Ishikawa (cell line): Measurements from ENCODE around the gene UBE2H.
A peak's percentile ranks its signal among the peaks of the same experiment; 100 is the strongest.

ENCODE experiments used
- CEBPB ChIP-seq: IDR thresholded peaks from 2 replicates; pipeline ENCODE4 v1.6.1; 2012
- CREB1 ChIP-seq: IDR thresholded peaks from 2 replicates; pipeline ENCODE4 v1.6.1; 2012; ENCODE audit warnings: low read depth
- EGR1 ChIP-seq: IDR thresholded peaks from 2 replicates; pipeline ENCODE4 v1.6.1; 2012
- EP300 ChIP-seq: IDR thresholded peaks from 2 replicates; pipeline ENCODE4 v1.6.1; 2012; ENCODE audit warnings: borderline replicate concordance
- FOXM1 ChIP-seq: IDR thresholded peaks from 2 replicates; pipeline ENCODE4 v1.6.1; 2012; ENCODE audit warnings: low read depth, borderline replicate concordance
- NFIC ChIP-seq: IDR thresholded peaks from 2 replicates; pipeline ENCODE4 v1.6.1; 2012
- RAD21 ChIP-seq: IDR thresholded peaks from 2 replicates; pipeline ENCODE4 v1.6.1; 2012; ENCODE audit warnings: low read depth
- TAF1 ChIP-seq: IDR thresholded peaks from 2 replicates; pipeline ENCODE4 v1.6.1; 2012; ENCODE audit warnings: low read depth, mild to moderate bottlenecking
- TCF12 ChIP-seq: IDR thresholded peaks from 2 replicates; pipeline ENCODE4 v1.6.1; 2012; ENCODE audit warnings: low read depth
- TEAD4 ChIP-seq: IDR thresholded peaks from 2 replicates; pipeline ENCODE4 v1.6.1; 2012
- YY1 ChIP-seq: IDR thresholded peaks from 2 replicates; pipeline ENCODE4 v1.6.1; 2012; ENCODE audit warnings: low read depth
- ZBTB7A ChIP-seq: IDR thresholded peaks from 2 replicates; pipeline ENCODE4 v1.6.1; 2012; ENCODE audit warnings: low read depth
- TF ChIP-seq, protein P1 (sequence below): IDR thresholded peaks from 2 replicates; pipeline ENCODE4 v1.6.1; 2012
- TF ChIP-seq, protein P2 (sequence below): IDR thresholded peaks from 2 replicates; pipeline ENCODE4 v1.6.1; 2012
- TF ChIP-seq, protein P3 (sequence below): IDR thresholded peaks from 2 replicates; pipeline ENCODE4 v1.6.1; 2012; ENCODE audit warnings: low read depth, mild to moderate bottlenecking

Gene UBE2H

DNA sequence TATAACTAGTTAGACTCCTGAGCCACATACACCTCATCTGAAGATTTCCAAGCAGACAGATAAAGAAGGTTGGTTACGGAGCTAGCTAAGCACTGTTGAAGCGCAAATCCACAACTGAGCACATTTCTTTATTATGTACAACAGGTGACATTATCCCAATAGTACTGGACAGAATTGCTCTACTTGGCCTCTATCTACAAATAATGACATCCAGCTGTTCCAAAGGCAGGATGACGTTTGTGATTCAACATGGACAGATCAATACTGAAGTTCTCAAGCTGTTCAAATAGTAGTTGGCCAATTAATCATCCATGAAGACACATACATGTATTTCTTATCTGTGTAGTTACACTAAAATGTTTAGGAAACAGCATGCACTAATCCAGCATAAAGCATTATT is 101.0 kb downstream of the UBE2H start:
- no peak for TF ChIP-seq TCF12
- TF ChIP-seq NFIC, result no peak
- TF ChIP-seq EP300, result no peak
- no peak for TF ChIP-seq EGR1
- no peak for TF ChIP-seq ZBTB7A
- no peak for TF ChIP-seq YY1
- TF ChIP-seq TAF1, result no peak
- TF ChIP-seq, protein P1, sequence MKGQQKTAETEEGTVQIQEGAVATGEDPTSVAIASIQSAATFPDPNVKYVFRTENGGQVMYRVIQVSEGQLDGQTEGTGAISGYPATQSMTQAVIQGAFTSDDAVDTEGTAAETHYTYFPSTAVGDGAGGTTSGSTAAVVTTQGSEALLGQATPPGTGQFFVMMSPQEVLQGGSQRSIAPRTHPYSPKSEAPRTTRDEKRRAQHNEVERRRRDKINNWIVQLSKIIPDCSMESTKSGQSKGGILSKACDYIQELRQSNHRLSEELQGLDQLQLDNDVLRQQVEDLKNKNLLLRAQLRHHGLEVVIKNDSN, result no peak
- TF ChIP-seq CREB1, result no peak
- TF ChIP-seq, protein P2, sequence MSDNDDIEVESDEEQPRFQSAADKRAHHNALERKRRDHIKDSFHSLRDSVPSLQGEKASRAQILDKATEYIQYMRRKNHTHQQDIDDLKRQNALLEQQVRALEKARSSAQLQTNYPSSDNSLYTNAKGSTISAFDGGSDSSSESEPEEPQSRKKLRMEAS, result no peak
- no peak for TF ChIP-seq CEBPB
- TF ChIP-seq FOXM1, result no peak
- TF ChIP-seq RAD21, result no peak

DNA sequence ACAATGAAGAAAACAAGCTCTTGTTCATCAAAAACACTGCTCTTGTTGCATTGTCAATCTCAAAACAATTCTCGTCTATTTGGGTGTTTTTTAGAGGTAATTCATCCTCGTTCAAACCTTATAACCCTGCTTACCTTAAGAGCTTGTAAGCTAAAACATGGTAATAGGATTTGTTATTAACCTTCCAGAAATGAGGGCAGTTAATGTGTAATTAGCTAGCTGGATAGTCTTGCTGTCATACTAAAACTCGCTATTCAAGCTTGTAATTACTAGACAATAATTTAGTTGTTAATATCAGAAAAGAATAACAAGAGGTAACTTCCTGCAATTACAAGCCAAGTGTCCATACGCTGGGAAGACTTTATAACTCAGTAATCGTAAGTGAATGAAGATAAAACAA is 101.6 kb downstream of the UBE2H start:
- TF ChIP-seq FOXM1 (no peak), TAF1 (no peak), YY1 (no peak), TCF12 (no peak), NFIC (no peak), CREB1 (no peak), ZBTB7A (no peak), RAD21 (no peak), CEBPB (no peak), EGR1 (no peak), EP300 (no peak), TEAD4 (no peak)
- TF ChIP-seq, protein P2, result no peak
- TF ChIP-seq, protein P1, result no peak
- TF ChIP-seq, protein P3, sequence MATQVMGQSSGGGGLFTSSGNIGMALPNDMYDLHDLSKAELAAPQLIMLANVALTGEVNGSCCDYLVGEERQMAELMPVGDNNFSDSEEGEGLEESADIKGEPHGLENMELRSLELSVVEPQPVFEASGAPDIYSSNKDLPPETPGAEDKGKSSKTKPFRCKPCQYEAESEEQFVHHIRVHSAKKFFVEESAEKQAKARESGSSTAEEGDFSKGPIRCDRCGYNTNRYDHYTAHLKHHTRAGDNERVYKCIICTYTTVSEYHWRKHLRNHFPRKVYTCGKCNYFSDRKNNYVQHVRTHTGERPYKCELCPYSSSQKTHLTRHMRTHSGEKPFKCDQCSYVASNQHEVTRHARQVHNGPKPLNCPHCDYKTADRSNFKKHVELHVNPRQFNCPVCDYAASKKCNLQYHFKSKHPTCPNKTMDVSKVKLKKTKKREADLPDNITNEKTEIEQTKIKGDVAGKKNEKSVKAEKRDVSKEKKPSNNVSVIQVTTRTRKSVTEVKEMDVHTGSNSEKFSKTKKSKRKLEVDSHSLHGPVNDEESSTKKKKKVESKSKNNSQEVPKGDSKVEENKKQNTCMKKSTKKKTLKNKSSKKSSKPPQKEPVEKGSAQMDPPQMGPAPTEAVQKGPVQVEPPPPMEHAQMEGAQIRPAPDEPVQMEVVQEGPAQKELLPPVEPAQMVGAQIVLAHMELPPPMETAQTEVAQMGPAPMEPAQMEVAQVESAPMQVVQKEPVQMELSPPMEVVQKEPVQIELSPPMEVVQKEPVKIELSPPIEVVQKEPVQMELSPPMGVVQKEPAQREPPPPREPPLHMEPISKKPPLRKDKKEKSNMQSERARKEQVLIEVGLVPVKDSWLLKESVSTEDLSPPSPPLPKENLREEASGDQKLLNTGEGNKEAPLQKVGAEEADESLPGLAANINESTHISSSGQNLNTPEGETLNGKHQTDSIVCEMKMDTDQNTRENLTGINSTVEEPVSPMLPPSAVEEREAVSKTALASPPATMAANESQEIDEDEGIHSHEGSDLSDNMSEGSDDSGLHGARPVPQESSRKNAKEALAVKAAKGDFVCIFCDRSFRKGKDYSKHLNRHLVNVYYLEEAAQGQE, result no peak

DNA sequence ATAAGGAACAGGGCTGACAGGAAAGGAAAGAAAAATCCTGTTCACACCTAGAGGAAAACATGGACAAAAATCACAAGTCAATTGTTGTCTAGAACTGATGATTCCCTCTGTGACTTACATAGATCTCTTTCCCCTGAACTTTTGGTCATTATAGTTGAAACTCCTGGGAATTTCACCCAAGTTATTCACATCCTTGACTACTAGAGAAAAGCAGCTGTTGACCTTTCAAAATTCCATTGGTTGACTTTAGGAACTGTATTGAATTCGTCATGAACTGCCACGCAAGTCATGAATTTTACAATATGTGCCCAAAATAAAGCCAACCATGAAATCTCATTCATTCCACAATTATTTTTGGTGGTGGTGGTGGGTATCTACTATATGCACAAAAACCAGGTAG is 104.3 kb downstream of the UBE2H start:
- TF ChIP-seq NFIC (no peak), EGR1 (no peak), TCF12 (no peak), CEBPB (no peak), RAD21 (no peak), TAF1 (no peak), YY1 (no peak), CREB1 (no peak), EP300 (no peak), TEAD4 (no peak), FOXM1 (no peak), ZBTB7A (no peak)
- TF ChIP-seq, protein P3, result no peak
- TF ChIP-seq, protein P2, result no peak
- TF ChIP-seq, protein P1, result no peak

DNA sequence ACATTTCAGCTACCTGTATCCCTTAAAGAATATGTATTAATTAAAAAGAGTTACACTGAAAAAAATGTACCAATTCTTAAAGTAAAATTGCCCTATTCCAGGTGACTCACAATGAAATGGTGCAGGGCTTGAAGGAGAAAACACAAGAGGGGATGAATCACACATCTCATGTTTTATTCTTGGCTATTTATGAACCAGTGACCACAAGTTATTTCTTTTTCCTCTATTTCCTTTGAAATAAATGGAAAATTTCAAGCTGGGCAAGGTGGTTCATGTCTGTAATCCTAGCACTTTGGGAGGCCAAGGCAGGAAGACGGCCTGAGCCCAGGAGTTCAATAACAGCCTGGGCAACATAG is 106.8 kb downstream of the UBE2H start:
- peak; percentile 51; the same call in 1 of the 2 replicates for TF ChIP-seq EP300
- TF ChIP-seq, protein P2, result no peak
- no peak for TF ChIP-seq FOXM1

DNA sequence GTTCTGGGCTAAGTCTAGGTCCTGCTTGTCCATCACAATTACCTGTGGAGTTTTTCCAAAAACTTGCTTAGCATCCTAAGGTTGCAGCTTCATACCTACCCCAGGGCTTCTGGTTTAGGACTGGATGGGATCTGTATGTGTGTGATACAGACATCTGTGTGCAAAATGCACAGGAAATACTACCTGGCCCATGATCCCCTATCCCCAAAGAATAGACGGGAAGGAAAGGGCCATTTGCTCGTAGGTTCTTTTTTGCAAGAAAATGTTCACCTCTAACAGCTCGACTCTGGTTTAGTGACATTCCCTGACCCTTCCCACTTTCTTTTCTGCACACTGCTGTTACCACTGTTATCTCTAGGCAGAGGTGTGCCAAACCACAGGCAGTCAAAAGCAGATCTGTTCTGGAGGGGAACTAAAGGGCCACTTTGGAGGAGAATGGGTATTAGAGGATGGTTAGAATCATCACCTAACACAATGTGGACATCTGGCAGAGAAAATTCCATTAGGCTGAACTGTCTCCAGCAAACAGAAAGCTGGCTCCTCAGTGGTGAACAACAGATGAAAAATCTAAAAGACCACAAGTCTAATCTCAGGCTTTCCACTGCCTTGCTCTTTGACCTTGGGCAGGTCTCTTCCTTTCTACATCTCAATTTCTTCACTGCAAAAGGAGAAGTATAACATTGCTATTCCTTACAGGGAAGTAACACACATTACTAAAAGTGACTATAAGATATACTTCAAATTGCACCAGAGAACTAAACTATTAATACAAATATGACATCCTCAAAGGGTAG is 107.4 kb downstream of the UBE2H start:
- TF ChIP-seq, protein P3, result no peak
- TF ChIP-seq TCF12, result no peak
- no peak for TF ChIP-seq CEBPB
- TF ChIP-seq TEAD4, result no peak
- no peak for TF ChIP-seq FOXM1
- TF ChIP-seq RAD21, result no peak
- TF ChIP-seq, protein P1, result no peak
- no peak for TF ChIP-seq YY1
- no peak for TF ChIP-seq EP300
- TF ChIP-seq, protein P2, result no peak
- TF ChIP-seq EGR1, result no peak
- no peak for TF ChIP-seq NFIC
- no peak for TF ChIP-seq CREB1
- TF ChIP-seq ZBTB7A, result no peak
- TF ChIP-seq TAF1, result no peak
